T-cell (primary cell): Measurements from ENCODE around the gene MYOD1. TPM values are rescaled to one million over a fixed set of nuclear protein-coding genes. Genes with fewer than 3 reads are reported as not detected.

ENCODE experiments used
- ATAC-seq, 4 experiments: fragments of 200-7000 bp in 3 of 4; fragments of 150-1000 bp in 1 of 4; cut with Tn5 transposase; replicated peaks in 1 of 4; 1 replicate in 3 of 4; 2 replicates in 1 of 4; pipeline ENCODE4 v1.10.0; 2021; ENCODE audit warnings: moderate library complexity in 3 of 4, mild to moderate bottlenecking in 2 of 4, moderate number of reproducible peaks in 1 of 4
- CTCF ChIA-PET, 2 donors: fragments of 300-600 bp; sonication (Branson Sonifier 250); formaldehyde crosslinking; loops; one replicate each; lab custom pipeline; 2022; ENCODE audit warnings: antibody characterized with exemption in 2 of 2; lab: Charles Lee
- POLR2A ChIA-PET, 2 donors: fragments of 300-600 bp; sonication (Branson Sonifier 250); formaldehyde crosslinking; loops; one replicate each; lab custom pipeline; 2022; ENCODE audit warnings: antibody characterized with exemption in 2 of 2; lab: Charles Lee
- DNase-seq, 35 experiments: peaks; one replicate each; pipeline versions ENCODE4 v3.0.0 to v3.0.0-alpha.2; 2013 to 2023
- H3K27ac ChIP-seq: one replicate; pipeline ENCODE4 v1.5.1; 2013; ENCODE audit warnings: low read length
- H3K27me3 ChIP-seq, 2 experiments: replicated peaks in 1 of 2; 1 replicate in 1 of 2; 2 replicates in 1 of 2; pipeline versions ENCODE4 v1.6.1 to v1.7.0; 2013; ENCODE audit warnings: low read length in 1 of 2, mixed read lengths in 1 of 2; ENCODE audit not compliant: control insufficient read depth in 2 of 2, insufficient read depth in 2 of 2; ENCODE audit errors: extremely low read depth in 1 of 2
- H3K36me3 ChIP-seq, 2 donors: 1 replicate in 1 of 2; 2 replicates in 1 of 2; pipeline versions ENCODE4 v1.6.1 to v1.7.0; 2013; ENCODE audit warnings: low read length in 1 of 2; ENCODE audit not compliant: control insufficient read depth in 2 of 2, insufficient read depth in 1 of 2; ENCODE audit errors: extremely low read depth in 1 of 2
- H3K4me1 ChIP-seq, 2 experiments: 1 replicate in 1 of 2; 2 replicates in 1 of 2; pipeline versions ENCODE4 v1.6.1 to v1.7.0; 2013; ENCODE audit warnings: low read length in 2 of 2, mixed read lengths in 1 of 2; ENCODE audit not compliant: insufficient read depth in 2 of 2, control insufficient read depth in 1 of 2; ENCODE audit errors: extremely low read depth in 1 of 2
- H3K4me3 ChIP-seq, 2 donors: 1 replicate in 1 of 2; 2 replicates in 1 of 2; pipeline versions ENCODE4 v1.5.1 to v1.7.0; 2013; ENCODE audit warnings: mild to moderate bottlenecking in 2 of 2, low read length in 1 of 2, moderate library complexity in 1 of 2; ENCODE audit not compliant: control insufficient read depth in 1 of 2; ENCODE audit errors: extremely low read depth in 1 of 2
- H3K9me3 ChIP-seq: 2 replicates; pipeline ENCODE4 v1.7.0; 2013
- H3K27ac Mint-ChIP-seq, 2 donors: one replicate each; pipeline ENCODE4 v1.8.0; 2020 to 2021; ENCODE audit warnings: mild to moderate bottlenecking in 2 of 2, mixed read lengths in 2 of 2
- H3K27me3 Mint-ChIP-seq, 2 donors: one replicate each; pipeline ENCODE4 v1.8.0; 2021 to 2022; ENCODE audit warnings: mixed read lengths in 2 of 2
- H3K36me3 Mint-ChIP-seq: one replicate; pipeline ENCODE4 v1.8.0; 2021; ENCODE audit warnings: mixed read lengths
- H3K4me1 Mint-ChIP-seq, 3 donors: one replicate each; pipeline ENCODE4 v1.8.0; 2020 to 2022; ENCODE audit warnings: mixed read lengths in 3 of 3, mild to moderate bottlenecking in 1 of 3
- H3K4me3 Mint-ChIP-seq, 3 donors: one replicate each; pipeline ENCODE4 v1.8.0; 2020 to 2022; ENCODE audit warnings: mild to moderate bottlenecking in 3 of 3, mixed read lengths in 3 of 3, moderate library complexity in 3 of 3
- H3K9me3 Mint-ChIP-seq, 3 donors: one replicate each; pipeline ENCODE4 v1.8.0; 2020 to 2022; ENCODE audit warnings: mixed read lengths in 3 of 3
- WGBS: methylation state at CpG from one replicate; pipeline ENCODE4 v1.1.5; 2013; ENCODE audit warnings: missing lambda C conversion rate; ENCODE audit not compliant: insufficient coverage; 5-methylcytosine and 5-hydroxymethylcytosine counted together
- total RNA-seq, 35 experiments: library from RNA in 6 of 35; stranded (reverse) in 6 of 35; fragments of 120-200 nt in 1 of 35; gene quantifications; one replicate each; pipeline versions ENCODE4 v1.2.1 to v1.2.4 and lab custom pipeline; 2013 to 2026

MYOD1 gene
- total RNA-seq, 5 donors from 2014 or later (not counting 1 experiment from before 2014, with no cell fraction given): not detected

DNA sequence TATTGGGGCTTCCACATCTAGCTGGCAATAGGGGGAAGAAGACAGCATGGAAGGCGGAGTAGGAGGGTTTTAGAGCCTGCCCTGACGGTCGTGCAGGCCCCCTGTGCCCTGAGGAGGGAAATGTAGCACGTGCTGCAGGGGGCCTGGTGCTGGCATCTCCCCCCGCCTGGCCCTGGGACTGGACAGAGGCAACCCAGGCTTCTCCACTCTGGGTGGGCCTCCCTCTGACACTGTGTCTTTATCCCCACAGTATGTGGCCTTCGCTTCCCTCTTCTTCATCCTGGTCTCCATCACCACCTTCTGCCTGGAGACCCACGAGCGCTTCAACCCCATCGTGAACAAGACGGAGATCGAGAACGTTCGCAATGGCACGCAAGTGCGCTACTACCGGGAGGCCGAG lies 52.0 kb downstream of the MYOD1 start:
- no peak overlapping the region for H3K27ac Mint-ChIP-seq
- Histone ChIP-seq H3K4me3 (no peak overlapping the region), H3K27me3 (no peaks in the 10 kb centered on the region), H3K9me3 (no peaks in the 10 kb centered on the region), H3K36me3 (no peaks in the 10 kb centered on the region), H3K27ac (no peak overlapping the region), H3K4me1 (no peaks in the 10 kb centered on the region)
- POLR2A ChIA-PET: no interaction called here
- CTCF ChIA-PET: no interaction called here
- no peaks in the 10 kb centered on the region for H3K9me3 Mint-ChIP-seq
- no peak overlapping the region for H3K4me3 Mint-ChIP-seq
- H3K4me1 Mint-ChIP-seq: no peaks in the 10 kb centered on the region
- ATAC-seq: no peak
- no peak for DNase-seq
- no peaks in the 10 kb centered on the region for H3K27me3 Mint-ChIP-seq
- 90% methylated on average over 14 of the region's 17 CpGs for WGBS
- no peaks in the 10 kb centered on the region for H3K36me3 Mint-ChIP-seq

Other genes starting within 250 kb of the MYOD1 start
- not detected for gene ABCC8, start 242.7 kb upstream of the MYOD1 start, total RNA-seq
- not detected for gene USH1C, start 175.2 kb upstream of the MYOD1 start, total RNA-seq
- not detected for gene OTOG, start 172.3 kb upstream of the MYOD1 start, total RNA-seq
- gene KCNC1, start 15.2 kb downstream of the MYOD1 start, total RNA-seq: not detected